ENCODE data around the gene HDAC2.

DNA sequence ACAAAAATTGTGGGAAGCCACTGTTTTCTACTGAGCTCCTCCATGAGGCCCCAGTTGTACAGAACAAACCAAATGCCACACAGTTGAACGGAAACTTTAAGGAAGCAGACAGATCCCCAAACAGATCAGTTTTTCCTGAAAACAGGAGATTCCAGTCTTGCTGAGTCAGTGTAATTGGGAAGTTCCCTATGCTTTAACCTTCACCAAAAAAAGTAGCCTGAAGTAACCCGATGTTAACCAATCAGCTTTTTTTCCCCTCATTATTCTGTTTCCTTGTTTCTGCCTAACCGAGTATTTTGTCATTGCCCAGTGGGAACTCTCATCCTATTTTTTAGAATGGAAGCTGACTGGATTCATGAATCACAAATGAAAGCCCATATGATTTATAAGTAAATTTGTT is 77.1 kb downstream of the HDAC2 start:
- TF ChIP-seq, protein P1, sequence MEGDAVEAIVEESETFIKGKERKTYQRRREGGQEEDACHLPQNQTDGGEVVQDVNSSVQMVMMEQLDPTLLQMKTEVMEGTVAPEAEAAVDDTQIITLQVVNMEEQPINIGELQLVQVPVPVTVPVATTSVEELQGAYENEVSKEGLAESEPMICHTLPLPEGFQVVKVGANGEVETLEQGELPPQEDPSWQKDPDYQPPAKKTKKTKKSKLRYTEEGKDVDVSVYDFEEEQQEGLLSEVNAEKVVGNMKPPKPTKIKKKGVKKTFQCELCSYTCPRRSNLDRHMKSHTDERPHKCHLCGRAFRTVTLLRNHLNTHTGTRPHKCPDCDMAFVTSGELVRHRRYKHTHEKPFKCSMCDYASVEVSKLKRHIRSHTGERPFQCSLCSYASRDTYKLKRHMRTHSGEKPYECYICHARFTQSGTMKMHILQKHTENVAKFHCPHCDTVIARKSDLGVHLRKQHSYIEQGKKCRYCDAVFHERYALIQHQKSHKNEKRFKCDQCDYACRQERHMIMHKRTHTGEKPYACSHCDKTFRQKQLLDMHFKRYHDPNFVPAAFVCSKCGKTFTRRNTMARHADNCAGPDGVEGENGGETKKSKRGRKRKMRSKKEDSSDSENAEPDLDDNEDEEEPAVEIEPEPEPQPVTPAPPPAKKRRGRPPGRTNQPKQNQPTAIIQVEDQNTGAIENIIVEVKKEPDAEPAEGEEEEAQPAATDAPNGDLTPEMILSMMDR (conservative IDR thresholded peaks at IDR 0.05; ENCODE audit: low read length) = no peak
- TF ChIP-seq EZH2phosphoT487 (IDR thresholded peaks at IDR 0.05; ENCODE audit: borderline replicate concordance) = no peak

All from Loucy (cell line).